Mesendoderm (in vitro differentiated cells): ENCODE data around the gene KAT8. TPM values are rescaled to one million over a fixed set of nuclear protein-coding genes. Genes with fewer than 3 reads are reported as not detected.

ENCODE experiments used
- DNase-seq: peaks from one replicate; pipeline ENCODE4 v3.0.0; 2013
- H2AK5ac ChIP-seq: 2 replicates; pipeline ENCODE4 v1.6.1; 2013; ENCODE audit warnings: low read length, inconsistent platforms
- H2BK120ac ChIP-seq: 2 replicates; pipeline ENCODE4 v1.6.1; 2013; ENCODE audit warnings: low read depth, mild to moderate bottlenecking, low read length, moderate library complexity, mixed read lengths
- H2BK15ac ChIP-seq: replicated peaks from 2 replicates; pipeline ENCODE4 v1.6.1; 2013; ENCODE audit warnings: low read depth, mild to moderate bottlenecking, moderate library complexity
- H2BK5ac ChIP-seq: 2 replicates; pipeline ENCODE4 v1.6.1; 2013; ENCODE audit warnings: low read length, inconsistent platforms
- H3K18ac ChIP-seq: 2 replicates; pipeline ENCODE4 v1.6.1; 2013; ENCODE audit warnings: mild to moderate bottlenecking, low read length, mixed read lengths
- H3K23ac ChIP-seq: one replicate; pipeline ENCODE4 v1.6.1; 2013; ENCODE audit warnings: low read length
- H3K27ac ChIP-seq: 2 replicates; pipeline ENCODE4 v1.5.1; 2013; ENCODE audit warnings: low read depth, mild to moderate bottlenecking, inconsistent platforms, low read length, moderate library complexity
- H3K27me3 ChIP-seq: 2 replicates; pipeline ENCODE4 v1.6.1; 2013; ENCODE audit warnings: low read length, control low read depth, mild to moderate bottlenecking, inconsistent platforms; ENCODE audit not compliant: insufficient read depth, poor library complexity
- H3K36me3 ChIP-seq: 2 replicates; pipeline ENCODE4 v1.6.1; 2013; ENCODE audit warnings: low read length, inconsistent platforms; ENCODE audit not compliant: control insufficient read depth, insufficient read depth
- H3K4ac ChIP-seq: one replicate; pipeline ENCODE4 v1.6.1; 2013; ENCODE audit warnings: low read depth, mild to moderate bottlenecking, low read length, moderate library complexity
- H3K4me1 ChIP-seq: 2 replicates; pipeline ENCODE4 v1.6.1; 2013; ENCODE audit warnings: low read depth, low read length, inconsistent platforms; ENCODE audit not compliant: control insufficient read depth
- H3K4me2 ChIP-seq: 2 replicates; pipeline ENCODE4 v1.6.1; 2013; ENCODE audit warnings: low read length
- H3K4me3 ChIP-seq: 2 replicates; pipeline ENCODE4 v1.5.1; 2013; ENCODE audit warnings: mild to moderate bottlenecking, low read length
- H3K56ac ChIP-seq: one replicate; pipeline ENCODE4 v1.6.1; 2013; ENCODE audit warnings: low read length
- H3K79me1 ChIP-seq: 2 replicates; pipeline ENCODE4 v1.6.1; 2013; ENCODE audit warnings: low read length, inconsistent platforms
- H3K79me2 ChIP-seq: 2 replicates; pipeline ENCODE4 v1.6.1; 2013; ENCODE audit warnings: mild to moderate bottlenecking, low read length; ENCODE audit not compliant: control insufficient read depth, insufficient read depth
- H3K9ac ChIP-seq: 2 replicates; pipeline ENCODE4 v1.6.1; 2013; ENCODE audit warnings: low read length, inconsistent platforms
- H4K5ac ChIP-seq: one replicate; pipeline ENCODE4 v1.6.1; 2013; ENCODE audit warnings: low read length
- H4K8ac ChIP-seq: one replicate; pipeline ENCODE4 v1.6.1; 2013; ENCODE audit warnings: low read depth, mild to moderate bottlenecking, control low read depth, low read length, moderate library complexity
- WGBS: extraction: QIAGEN DNeasy Blood & Tissue Kit; methylation state at CpG from one replicate; pipeline ENCODE4 v1.1.7; 2013; ENCODE audit warnings: low lambda C conversion rate, missing lambda C conversion rate; ENCODE audit not compliant: insufficient coverage; ENCODE audit errors: extremely low coverage; 5-methylcytosine and 5-hydroxymethylcytosine counted together
- polyA plus RNA-seq, 2 experiments: library from polyadenylated mRNA; stranded (reverse); fragments of 200-250 nt; gene quantifications; one replicate each; pipeline ENCODE4 v1.2.3, GENCODE V29; 2013

Gene KAT8
- polyA plus RNA-seq (2013, experiment 1 of 2): 33.3 TPM
- polyA plus RNA-seq (2013, experiment 2 of 2): 35.2 TPM

DNA sequence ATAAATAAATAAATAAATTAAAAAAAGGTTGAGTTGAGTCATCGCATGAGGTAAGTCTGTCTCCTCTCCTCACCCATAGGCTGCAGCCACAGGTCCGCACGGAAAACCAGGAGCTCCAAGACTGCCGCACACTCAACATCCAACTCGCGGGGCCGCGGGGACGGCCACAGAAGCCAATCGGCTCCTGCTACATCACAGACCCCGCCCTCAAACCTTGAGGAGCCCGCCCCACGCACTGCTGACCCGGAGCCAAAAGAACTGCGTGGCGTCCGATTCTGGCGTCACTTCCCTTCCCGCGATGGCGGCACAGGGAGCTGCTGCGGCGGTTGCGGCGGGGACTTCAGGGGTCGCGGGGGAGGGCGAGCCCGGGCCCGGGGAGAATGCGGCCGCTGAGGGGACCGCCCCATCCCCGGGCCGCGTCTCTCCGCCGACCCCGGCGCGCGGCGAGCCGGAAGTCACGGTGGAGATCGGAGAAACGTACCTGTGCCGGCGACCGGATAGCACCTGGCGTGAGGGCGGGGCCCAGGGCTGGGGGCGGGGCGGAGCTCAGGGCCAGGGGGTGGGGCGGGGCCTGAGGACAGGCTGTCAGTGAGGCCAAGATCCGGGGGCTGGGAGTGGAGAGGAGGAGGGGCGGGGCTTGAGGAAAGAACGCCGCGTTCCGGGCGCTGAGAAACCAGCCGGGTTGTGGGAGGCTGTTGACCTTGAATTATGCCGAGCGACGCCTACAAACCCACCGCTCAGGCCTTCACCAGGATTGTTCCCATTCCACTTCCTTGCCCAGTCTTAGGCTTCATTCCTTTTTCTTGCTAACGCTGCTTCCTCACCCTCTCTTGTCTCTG is at the start of gene KAT8:
TSS of gene KAT8 (plus strand) at position 281 of the 839 bp plus-strand sequence. CDS start at position 299, 18 bp downstream.
- no peak within 1 kb of the TSS for H2BK5ac ChIP-seq
- peak within 1 kb of the TSS; percentile 48 for H2BK120ac ChIP-seq
- H3K4ac ChIP-seq: peak within 1 kb of the TSS; percentile 76
- no peak within 1 kb of the TSS for H2BK15ac ChIP-seq
- H3K79me1 ChIP-seq: peaks cover 11% of the 10 kb centered on the region
- H2AK5ac ChIP-seq: no peak within 1 kb of the TSS
- peak within 1 kb of the TSS; percentile 100 for H3K4me2 ChIP-seq
- H3K23ac ChIP-seq: no peak within 1 kb of the TSS
- peak within 1 kb of the TSS; percentile 90 for H3K4me3 ChIP-seq
- H3K27me3 ChIP-seq: no peaks in the 10 kb centered on the region
- H4K8ac ChIP-seq: no peak within 1 kb of the TSS
- no peak within 1 kb of the TSS for H4K5ac ChIP-seq
- H3K4me1 ChIP-seq: no peaks in the 10 kb centered on the region
- peak within 1 kb of the TSS; percentile 93 for H3K9ac ChIP-seq
- peak; percentile 99 for DNase-seq
- H3K27ac ChIP-seq: peak within 1 kb of the TSS; percentile 80
- peaks cover 11% of the 10 kb centered on the region for H3K79me2 ChIP-seq
- peaks cover 4% of the 10 kb centered on the region for H3K36me3 ChIP-seq
- peak within 1 kb of the TSS; percentile 96 for H3K56ac ChIP-seq
- no CpG with 5 or more reads among the region's 68 CpGs for WGBS
- peak within 1 kb of the TSS; percentile 99 for H3K18ac ChIP-seq

DNA sequence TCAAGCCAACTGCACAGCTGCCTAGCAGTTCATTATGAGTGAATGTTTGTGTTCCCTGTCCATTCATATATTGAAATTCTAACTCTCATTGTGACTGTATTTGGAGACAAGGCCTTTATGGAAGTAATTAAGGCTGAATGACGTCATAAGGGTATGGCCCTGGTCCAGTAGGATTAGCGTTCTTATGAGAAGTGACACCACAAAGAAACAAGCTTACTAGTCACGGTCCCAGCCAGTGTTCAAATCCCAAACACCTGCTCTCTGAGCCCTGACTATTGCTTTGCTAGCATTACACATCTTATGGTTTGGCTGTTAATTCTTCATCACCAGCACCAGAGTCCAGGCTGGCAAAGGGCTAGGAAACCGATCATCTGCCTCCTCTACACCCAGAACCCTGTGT is 45.6 kb upstream of the KAT8 start:
- no peak overlapping the region for H4K5ac ChIP-seq
- peaks cover 23% of the 10 kb centered on the region for H3K79me1 ChIP-seq
- no peak overlapping the region for H2BK120ac ChIP-seq
- H2BK5ac ChIP-seq: no peak overlapping the region
- no peak overlapping the region for H2AK5ac ChIP-seq
- peak overlapping the region; percentile 81 for H3K4me3 ChIP-seq
- H3K23ac ChIP-seq: no peak overlapping the region
- H3K36me3 ChIP-seq: no peaks in the 10 kb centered on the region
- peak overlapping the region; percentile 90 for H3K9ac ChIP-seq
- peaks cover 33% of the 10 kb centered on the region for H3K79me2 ChIP-seq
- H3K56ac ChIP-seq: peak overlapping the region; percentile 94
- no peak overlapping the region for H2BK15ac ChIP-seq
- no peak for DNase-seq
- peak overlapping the region; percentile 21 for H3K4ac ChIP-seq
- H3K18ac ChIP-seq: no peak overlapping the region
- no CpG with 5 or more reads among the region's 4 CpGs for WGBS
- H3K4me1 ChIP-seq: peaks cover 3% of the 10 kb centered on the region
- no peak overlapping the region for H4K8ac ChIP-seq
- H3K27me3 ChIP-seq: no peaks in the 10 kb centered on the region
- H3K4me2 ChIP-seq: peak overlapping the region; percentile 81
- no peak overlapping the region for H3K27ac ChIP-seq

DNA sequence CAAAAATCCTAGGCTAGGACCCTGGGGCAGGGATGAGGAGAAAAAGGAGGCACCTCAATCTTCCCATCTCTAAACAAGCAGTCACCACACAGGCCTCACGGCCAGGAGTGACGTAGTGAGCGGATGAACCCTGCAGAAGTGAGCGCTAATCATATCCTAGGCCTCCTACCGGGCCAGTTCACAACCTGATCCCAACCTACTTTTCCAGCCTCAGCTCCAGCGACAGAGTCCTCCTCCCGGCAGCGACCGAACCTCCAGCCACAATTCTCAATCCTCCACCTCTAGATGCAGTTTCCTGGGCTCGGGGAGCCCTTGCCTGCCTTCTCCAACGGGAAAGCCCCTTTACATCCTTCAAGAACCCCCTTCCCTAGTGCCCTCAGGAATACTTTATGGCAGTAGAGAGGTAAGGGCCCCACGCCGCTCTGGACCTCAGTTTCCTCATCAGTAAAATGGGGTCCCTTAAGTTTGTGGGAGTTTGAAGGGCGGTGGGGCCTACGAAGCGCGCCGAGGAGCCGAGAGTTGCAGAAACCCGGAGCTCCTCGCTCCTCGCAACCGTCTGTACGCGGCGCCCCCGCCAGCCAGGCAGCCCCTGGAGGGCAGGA is 44.8 kb upstream of the KAT8 start:
- Histone ChIP-seq H3K79me1 (peaks cover 21% of the 10 kb centered on the region), H4K8ac (no peak overlapping the region), H3K4me1 (peaks cover 3% of the 10 kb centered on the region), H3K27ac (peak overlapping the region; percentile 17), H3K36me3 (no peaks in the 10 kb centered on the region), H2BK15ac (no peak overlapping the region), H3K9ac (peak overlapping the region; percentile 90), H2BK5ac (peak overlapping the region; percentile 62), H3K79me2 (peaks cover 33% of the 10 kb centered on the region), H4K5ac (no peak overlapping the region), H3K27me3 (no peaks in the 10 kb centered on the region), H3K4me2 (peak overlapping the region; percentile 81), H2BK120ac (no peak overlapping the region), H3K4me3 (peak overlapping the region; percentile 81), H3K4ac (peak overlapping the region; percentile 11), H3K56ac (peak overlapping the region; percentile 94), H3K18ac (peak overlapping the region; percentile 29), H2AK5ac (peak overlapping the region; percentile 7), H3K23ac (no peak overlapping the region)
- peak; percentile 65 for DNase-seq
- no CpG with 5 or more reads among the region's 27 CpGs for WGBS

DNA sequence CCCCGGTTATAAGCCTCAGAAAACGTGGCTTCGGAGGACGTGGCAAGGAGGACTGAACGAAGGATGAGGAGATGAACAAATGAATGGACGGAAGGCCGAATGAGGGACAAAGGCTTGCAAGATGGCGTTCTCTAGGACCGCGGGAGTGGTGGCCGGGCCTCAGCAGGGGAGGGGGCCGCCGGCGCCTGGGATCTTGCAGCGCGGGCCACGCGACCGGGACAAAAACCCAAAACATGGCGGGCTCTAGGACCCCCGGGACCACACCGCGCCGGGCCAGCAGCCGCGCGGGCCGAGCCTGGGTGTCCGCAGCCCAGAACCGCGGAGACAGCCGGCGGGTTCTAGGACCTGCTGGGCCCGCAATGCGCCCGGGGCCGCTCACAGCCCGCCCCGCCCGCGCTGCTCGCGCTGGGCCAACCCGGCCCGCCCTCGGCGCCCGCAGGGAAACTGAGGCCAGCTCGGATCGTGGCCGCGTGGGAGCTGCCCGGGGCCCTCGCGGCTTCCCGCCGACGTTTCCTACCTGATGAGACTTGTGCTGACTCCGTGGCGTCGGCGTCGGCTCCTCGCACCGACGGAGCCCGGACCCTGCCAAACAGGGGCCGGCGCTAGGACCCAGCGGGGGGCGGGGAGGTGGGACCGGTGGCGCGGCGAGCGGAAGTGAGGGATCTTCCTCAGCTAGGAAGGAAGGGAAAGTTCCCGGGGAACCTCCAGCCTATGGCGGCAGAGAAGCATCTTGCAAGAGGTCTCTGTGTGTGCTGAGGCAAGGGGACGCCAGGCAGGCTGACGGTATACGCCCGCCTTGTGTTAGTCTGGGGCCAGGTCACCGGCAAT is 44.1 kb upstream of the KAT8 start:
- Histone ChIP-seq H2BK15ac (no peak overlapping the region), H3K4me1 (peaks cover 3% of the 10 kb centered on the region), H2BK120ac (peak overlapping the region; percentile 52), H3K9ac (peak overlapping the region; percentile 90), H3K27ac (peak overlapping the region; percentile 95), H3K4ac (peak overlapping the region; percentile 73), H2AK5ac (no peak overlapping the region), H3K27me3 (no peaks in the 10 kb centered on the region), H3K79me2 (peaks cover 31% of the 10 kb centered on the region), H3K56ac (peak overlapping the region; percentile 99), H3K79me1 (peaks cover 21% of the 10 kb centered on the region), H3K36me3 (no peaks in the 10 kb centered on the region), H3K23ac (no peak overlapping the region), H3K4me3 (peak overlapping the region; percentile 81), H4K5ac (no peak overlapping the region), H3K4me2 (peak overlapping the region; percentile 97), H3K18ac (peak overlapping the region; percentile 90), H2BK5ac (peak overlapping the region; percentile 82), H4K8ac (no peak overlapping the region)
- peak; percentile 96 for DNase-seq
- no CpG with 5 or more reads among the region's 83 CpGs for WGBS

DNA sequence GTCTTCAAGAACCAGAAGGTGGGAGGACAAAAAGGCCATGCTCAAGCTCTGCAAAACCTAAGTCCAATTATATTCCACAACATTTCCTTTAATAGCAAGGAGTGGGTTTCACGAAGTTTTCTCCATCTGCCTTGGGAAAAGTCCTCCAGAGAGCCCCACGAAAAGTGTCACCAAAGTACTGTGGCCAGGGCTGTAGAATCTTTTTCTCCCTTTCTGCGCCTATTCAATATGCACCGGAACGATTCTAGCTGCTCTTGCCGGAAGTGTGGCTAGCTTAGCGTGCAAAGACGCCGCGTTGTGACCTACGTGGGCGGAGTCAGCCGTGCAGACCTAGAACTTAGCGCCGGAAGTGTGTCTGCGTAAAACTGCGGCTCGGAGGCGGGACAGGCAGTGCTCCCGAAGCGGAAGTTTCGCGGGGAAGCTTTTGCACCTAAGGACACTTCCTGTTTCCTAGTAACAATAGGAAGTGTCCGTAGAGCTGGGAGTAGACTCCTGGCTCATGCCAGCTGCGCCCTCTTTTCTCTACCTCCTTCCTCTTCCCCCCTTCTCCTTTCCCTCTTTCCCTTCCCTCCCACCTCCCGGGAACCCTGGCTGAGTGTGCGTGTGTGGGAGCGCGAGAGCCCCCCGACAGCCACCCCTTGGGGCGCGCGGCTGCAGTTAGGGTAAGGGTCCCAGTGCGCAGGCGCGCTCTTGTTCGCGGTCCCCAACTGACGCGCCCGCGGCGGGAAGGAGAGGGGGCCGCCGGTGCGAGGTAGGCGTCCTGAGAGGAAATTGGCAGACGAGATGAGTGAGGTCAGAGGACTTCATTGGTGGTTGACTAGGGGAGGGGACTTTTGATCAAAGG is 43.3 kb upstream of the KAT8 start, which contains the start of the genes ZNF646 and ZNF668:
TSS of gene ZNF646 (plus strand) at position 453 of the 844 bp plus-strand sequence. CDS start 1,903 bp downstream, outside the sequence.
TSS of gene ZNF668 (minus strand) at position 271 of the 844 bp plus-strand sequence. CDS start 9,781 bp downstream, outside the sequence.
- Histone ChIP-seq H3K36me3 (no peaks in the 10 kb centered on the region), H2AK5ac (no peak within 1 kb of the TSS), H3K23ac (no peak within 1 kb of the TSS), H3K4me1 (peaks cover 3% of the 10 kb centered on the region), H3K79me1 (peaks cover 18% of the 10 kb centered on the region), H3K4me2 (peak within 1 kb of the TSS; percentile 98), H3K56ac (peak within 1 kb of the TSS; percentile 99), H3K4me3 (peak within 1 kb of the TSS; percentile 89), H3K18ac (peak within 1 kb of the TSS; percentile 90), H2BK120ac (peak within 1 kb of the TSS; percentile 52), H3K9ac (peak within 1 kb of the TSS; percentile 97), H3K79me2 (peaks cover 26% of the 10 kb centered on the region), H3K27me3 (no peaks in the 10 kb centered on the region), H3K4ac (peak within 1 kb of the TSS; percentile 73), H4K5ac (no peak within 1 kb of the TSS), H2BK5ac (peak within 1 kb of the TSS; percentile 82), H3K27ac (peak within 1 kb of the TSS; percentile 95), H4K8ac (no peak within 1 kb of the TSS), H2BK15ac (no peak within 1 kb of the TSS)
- peak; percentile 100 for DNase-seq
- no CpG with 5 or more reads among the region's 48 CpGs for WGBS
